GM15510 (cell line): ENCODE data around the gene BCL11A.
A peak's percentile ranks its signal among the peaks of the same experiment; 100 is the strongest.

Source experiments
- POLR2A ChIP-seq: IDR thresholded peaks from 3 replicates; pipeline ENCODE4 v1.6.1; 2011; ENCODE audit warnings: borderline replicate concordance; ENCODE audit not compliant: insufficient read length; ENCODE audit errors: extremely low read depth

The BCL11A gene

GRCh38 chr2:60569680-60570111, 16.2 kb upstream of the BCL11A start:
- TF ChIP-seq POLR2A, result no peak

DNA sequence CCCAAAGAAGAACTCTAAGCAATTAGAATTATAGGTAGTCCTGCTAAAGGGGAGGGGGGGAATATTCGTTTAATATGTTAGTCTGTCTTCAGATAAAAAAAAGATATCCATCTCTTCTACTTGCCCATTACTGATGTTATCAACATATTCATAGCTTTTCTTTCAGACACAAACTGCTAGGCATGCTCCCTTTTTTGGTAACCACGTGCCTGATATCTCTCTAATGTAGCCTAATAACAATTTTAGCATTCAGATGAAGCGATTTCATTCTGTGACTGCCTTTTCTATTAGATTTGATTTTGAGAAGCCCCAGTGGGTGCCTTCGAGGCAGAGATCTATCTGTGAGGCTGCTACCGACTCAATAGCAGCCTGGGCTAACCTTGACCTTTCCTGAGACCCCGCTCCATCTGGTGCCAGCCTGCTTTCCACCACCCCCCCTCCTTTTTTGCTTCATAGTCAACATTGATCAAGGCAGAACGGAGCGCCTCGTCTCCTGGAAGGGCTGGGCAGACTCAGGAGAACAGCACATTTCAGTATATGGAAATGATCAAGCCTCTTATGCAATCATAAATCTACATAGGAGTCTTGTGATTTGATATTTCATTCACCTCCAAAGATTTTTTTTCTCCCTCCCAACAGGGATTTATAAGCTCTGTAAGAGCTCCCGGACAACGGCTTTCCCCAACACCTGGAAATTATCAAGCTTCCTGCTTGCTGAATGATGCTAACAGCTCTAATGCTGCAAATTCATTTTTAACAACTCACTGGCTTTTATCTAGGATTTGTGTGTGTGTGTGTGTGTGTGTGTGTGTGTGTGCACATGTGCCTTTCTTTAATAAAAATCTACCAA, 14.7 kb upstream of the BCL11A start:
- TF ChIP-seq POLR2A, result no peak

DNA sequence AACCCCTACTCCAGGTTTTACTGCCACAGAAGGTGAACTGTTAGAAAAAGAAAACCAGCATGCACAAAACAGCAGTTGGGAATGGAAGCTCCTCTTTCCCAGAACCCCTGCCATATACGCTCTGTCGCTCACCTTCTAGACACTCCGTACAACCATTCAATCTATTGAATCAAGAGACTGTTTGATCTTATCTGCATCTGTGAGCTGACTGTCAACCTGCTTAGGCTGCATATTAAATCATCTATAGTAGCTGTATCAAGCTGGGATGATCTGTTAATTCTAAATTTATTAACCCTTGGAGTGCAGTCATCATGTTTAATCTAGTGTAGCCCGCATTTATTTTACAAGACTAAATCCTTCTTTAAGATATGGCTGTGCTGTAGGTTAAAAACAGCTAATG, 13.6 kb upstream of the BCL11A start:
- no peak for TF ChIP-seq POLR2A

DNA sequence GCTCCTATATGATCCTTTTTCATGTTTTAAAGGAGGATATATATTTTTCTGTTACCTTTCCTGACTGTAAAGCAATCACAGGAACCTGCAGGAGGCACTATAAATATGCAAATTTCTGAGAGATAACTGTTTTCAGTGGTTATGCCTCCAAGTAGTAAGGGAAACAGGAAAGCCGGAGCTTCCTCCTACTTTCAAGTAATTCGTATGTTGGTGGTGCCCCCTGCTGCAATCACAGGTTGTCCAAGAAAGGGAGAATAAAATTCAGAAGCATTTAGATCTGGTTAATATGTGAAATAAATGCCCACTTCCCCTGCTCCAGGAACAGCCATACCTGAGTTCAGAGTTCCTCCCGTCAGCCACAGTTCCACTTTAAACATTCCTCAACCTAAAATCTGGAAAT, 12.0 kb upstream of the BCL11A start:
- TF ChIP-seq POLR2A, result no peak

DNA sequence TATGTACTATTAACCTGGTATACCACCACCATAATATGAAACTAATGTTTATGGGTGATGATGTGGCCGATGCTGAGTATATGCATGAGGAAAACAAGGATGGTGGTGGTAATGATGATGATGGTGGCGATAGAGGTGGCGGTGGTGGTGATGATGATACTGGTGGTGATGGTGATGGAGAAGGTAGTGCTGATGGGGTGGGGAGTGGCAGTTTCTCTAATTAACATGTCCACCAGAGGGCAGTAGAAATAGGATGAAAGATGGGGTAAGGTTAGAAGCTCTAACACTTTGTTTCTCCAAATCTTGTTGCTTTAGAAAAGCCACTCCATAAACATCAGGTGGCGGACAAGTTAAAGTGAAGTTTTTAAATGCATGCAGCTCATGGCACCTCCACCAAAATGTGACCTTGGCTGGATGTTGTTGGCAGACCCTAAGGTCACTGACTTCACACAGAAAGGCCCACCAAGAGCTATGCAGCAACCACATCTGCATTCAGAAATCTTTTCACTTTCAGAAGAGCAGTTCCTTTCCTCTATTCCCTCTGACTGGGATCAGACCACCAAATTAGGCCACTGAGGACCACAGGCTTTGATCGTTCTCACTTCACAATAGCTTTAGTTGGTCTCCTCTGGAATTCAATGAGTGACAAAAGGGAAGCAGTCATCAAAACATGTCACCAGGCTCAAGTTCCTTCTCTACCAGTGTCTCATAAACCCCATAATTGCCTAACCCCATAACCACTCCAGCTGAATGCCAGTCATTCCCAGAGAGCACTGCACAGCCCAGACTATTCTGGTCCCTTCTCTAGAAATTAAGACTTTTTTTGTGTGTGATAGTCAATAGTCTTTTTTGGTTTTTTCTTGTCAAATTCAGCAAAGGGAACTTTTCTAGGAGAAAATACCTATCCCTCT, 7.5 kb upstream of the BCL11A start:
- TF ChIP-seq POLR2A, result no peak

- TF ChIP-seq POLR2A, result no peak
These were observed 6.4 kb upstream of the BCL11A start for GRCh38 chr2:60559880-60560279.

DNA sequence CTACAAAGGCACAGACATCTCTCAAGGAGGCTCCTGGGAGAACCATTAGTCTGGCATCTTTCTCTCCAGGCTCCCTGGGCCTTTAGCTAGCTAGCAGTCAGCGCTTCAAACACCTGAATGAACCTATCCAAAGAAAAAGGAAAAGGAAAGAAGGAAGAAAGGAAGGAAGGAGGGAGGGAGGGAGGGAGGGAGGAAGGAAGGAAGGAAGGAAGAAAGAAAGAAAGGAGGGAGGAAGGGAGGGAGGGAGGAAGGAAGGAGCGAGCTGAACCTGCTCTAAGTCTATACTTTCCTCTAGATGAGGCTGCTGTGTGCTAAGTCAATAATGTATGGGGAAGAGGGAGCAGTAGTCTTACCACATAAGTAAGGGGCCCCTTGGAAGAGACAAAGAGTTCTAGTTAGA, 5.1 kb upstream of the BCL11A start:
- TF ChIP-seq POLR2A, result no peak

GRCh38 chr2:60557486-60557864, 4.0 kb upstream of the BCL11A start:
- TF ChIP-seq POLR2A, result no peak

DNA sequence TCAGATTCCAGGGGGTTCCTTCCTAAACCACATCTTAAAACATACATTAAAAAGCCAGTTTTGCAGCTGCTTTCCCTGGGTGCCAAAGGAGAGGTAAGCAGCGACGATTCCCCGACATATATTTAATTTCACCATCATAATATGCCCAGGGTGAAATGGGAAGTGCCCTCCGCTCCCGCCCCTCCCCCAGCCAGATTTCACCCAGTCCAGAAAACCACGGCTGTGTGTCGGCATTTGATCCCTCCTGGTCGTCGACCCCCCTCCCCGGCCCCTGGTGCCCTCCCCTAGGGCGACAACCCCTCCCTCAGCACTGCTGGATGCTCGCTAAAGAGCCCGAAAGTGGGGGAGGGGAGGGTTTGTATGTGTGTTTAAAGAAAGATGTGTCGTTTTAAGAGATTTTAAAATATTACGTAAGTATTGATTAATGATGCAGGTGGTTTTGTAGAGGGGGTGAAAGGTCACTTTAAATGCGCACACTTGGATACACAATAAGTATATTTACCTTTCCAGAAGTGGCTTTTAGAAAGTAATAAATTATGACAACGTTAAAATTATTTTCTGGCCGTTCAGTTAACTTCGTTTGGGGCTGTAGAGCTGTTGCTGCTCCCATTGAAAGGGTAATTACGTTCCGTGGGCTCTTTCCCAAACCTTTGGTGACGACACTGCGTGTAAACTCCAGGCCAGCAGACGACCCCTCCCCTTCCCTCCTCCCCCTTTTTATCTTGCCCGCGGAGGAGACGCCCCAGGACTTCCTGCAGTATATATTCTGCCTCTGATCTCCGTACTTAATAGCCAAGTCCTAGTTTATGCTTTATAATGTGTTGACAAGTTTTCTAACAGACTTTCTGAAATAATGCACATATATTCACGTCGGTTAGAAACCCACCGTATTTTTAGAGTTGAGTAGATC, 3.4 kb upstream of the BCL11A start:
- TF ChIP-seq POLR2A, result no peak

DNA sequence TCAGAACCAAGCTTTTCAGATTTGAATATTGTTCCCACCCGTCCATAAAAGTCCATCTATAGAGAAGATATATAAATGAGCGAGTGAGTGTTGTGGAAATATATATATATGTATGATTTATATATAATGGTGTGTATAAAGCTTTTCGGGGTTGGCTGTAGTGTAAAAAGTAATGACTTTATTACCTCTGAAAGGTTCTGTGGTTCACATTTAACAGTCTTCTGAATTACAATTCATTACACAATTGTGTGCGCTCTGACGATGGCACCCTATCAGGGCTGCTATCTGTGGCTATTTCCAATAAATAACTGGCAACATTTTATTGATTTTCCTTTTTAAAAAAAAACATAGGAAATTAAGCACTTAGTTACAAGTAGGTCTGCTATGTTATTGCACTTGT, 2.7 kb upstream of the BCL11A start:
- TF ChIP-seq POLR2A, result no peak

- no peak for TF ChIP-seq POLR2A
These were observed 2.3 kb upstream of the BCL11A start for GRCh38 chr2:60555783-60556139.

DNA sequence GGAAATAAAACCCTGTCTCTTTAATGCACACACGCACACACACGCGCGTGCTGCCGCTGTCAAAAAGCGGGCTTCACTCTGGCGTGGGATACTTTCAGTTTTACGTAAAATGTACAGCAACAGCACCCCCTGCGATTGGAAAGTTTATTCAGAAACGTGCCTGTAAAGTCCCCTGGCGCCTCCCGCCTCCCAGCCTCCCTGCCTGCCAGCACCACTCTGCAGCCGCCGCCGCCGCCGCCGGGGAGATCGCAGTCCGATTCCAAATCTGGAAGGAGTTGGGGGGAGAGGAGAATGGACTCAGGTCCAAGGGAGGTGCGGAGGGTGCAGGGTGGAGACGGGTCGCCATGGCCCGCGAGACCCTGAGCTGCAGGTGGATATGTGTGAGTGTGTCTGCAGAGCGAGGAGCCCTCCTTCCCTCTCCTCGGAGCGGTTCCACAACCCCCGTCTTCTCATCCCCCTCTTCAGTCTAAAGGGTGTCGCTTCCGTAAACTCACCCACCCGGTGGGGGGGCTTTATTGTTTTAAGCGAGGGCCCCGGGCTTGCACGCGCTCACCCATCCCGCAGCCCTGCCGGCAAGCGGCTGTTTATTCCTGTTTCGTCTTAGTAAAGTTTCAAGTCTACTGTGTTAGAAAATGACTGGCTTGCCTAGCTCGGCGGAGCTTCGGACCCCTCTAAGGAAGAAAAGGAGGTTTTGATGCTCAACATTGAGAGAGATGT, 1.8 kb upstream of the BCL11A start:
- peak; percentile 29 for TF ChIP-seq POLR2A

- no peak for TF ChIP-seq POLR2A
These were observed 1.2 kb upstream of the BCL11A start for GRCh38 chr2:60554646-60555065.

DNA sequence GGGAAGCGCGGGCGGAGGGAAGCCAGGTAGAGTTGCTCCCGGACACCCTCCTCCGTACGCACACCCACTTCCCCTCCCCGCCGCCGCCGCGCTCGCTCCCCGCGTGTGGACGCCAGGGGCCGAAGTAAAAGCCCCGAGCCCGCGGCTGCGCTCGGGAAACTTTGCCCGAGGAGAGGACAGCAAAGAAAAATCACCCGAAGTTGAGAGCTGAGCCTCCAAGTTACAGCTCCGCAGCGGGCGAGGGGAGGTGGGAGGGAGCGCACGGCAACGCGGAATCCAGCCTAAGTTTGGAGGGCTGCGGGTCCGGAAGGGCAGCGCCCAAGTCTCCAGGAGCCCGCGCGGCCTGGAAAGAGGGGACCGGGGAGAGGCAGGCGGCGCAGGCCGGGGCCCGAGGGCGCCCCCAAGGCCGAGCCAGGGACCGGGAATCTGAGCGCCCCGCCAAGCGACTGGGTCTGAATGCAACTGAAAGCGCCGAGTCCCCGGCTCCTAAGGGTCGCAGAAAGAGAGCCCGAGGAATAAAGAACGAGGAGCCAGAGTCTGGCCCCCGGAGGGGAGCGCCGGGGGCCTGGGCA, 706 bp upstream of the BCL11A start:
- TF ChIP-seq POLR2A, result peak; percentile 9

- no peak for TF ChIP-seq POLR2A
These were observed 481 bp downstream of the BCL11A start for GRCh38 chr2:60552851-60553494.
